Loucy (cell line): ENCODE data around the gene PTPRN2.

Source experiments
- EZH2phosphoT487 ChIP-seq: fragments of 200-600 bp; IDR thresholded peaks from 2 replicates; pipeline ENCODE4 v1.6.1; 2018; ENCODE audit warnings: antibody characterized with exemption, mild to moderate bottlenecking, moderate library complexity, borderline replicate concordance
- TF ChIP-seq, protein P1 (sequence below): fragments of 200-600 bp; sonication (generic); conservative IDR thresholded peaks from 2 replicates; pipeline ENCODE4 v1.5.1; 2014; ENCODE audit warnings: mild to moderate bottlenecking, antibody characterized with exemption, low read length

- TF ChIP-seq, protein P1, sequence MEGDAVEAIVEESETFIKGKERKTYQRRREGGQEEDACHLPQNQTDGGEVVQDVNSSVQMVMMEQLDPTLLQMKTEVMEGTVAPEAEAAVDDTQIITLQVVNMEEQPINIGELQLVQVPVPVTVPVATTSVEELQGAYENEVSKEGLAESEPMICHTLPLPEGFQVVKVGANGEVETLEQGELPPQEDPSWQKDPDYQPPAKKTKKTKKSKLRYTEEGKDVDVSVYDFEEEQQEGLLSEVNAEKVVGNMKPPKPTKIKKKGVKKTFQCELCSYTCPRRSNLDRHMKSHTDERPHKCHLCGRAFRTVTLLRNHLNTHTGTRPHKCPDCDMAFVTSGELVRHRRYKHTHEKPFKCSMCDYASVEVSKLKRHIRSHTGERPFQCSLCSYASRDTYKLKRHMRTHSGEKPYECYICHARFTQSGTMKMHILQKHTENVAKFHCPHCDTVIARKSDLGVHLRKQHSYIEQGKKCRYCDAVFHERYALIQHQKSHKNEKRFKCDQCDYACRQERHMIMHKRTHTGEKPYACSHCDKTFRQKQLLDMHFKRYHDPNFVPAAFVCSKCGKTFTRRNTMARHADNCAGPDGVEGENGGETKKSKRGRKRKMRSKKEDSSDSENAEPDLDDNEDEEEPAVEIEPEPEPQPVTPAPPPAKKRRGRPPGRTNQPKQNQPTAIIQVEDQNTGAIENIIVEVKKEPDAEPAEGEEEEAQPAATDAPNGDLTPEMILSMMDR, result peak; percentile 24; the same call in 1 of the 2 replicates
- no peak for TF ChIP-seq EZH2phosphoT487
Measured at GRCh38 chr7:157689269-157690057, 898.2 kb downstream of the PTPRN2 start.
